D341Med (cell line): ENCODE data around the gene DEXI.
"Not testable (repeated sequence)": the region's sequence is repeated elsewhere in the genome, so short reads cannot be mapped to it uniquely, and the experiment has no call there.

Experiments
- DNase-seq: peaks from one replicate; pipeline ENCODE4 v3.0.0; 2012; ENCODE audit warnings: low spot score

DEXI gene

GRCh38 chr16:10968498-10968897 lies 26.2 kb upstream of the DEXI start:
- no peak for DNase-seq

- no peak for DNase-seq
Measured at GRCh38 chr16:10967986-10968385, 25.7 kb upstream of the DEXI start.

GRCh38 chr16:10966559-10966958 lies 24.3 kb upstream of the DEXI start:
- DNase-seq = not testable (repeated sequence)

- no peak for DNase-seq
Measured at GRCh38 chr16:10966129-10966528, 23.9 kb upstream of the DEXI start.

GRCh38 chr16:10965440-10966061 lies 23.3 kb upstream of the DEXI start:
- no peak for DNase-seq

- no peak for DNase-seq
Measured at GRCh38 chr16:10964891-10965326, 22.6 kb upstream of the DEXI start.

GRCh38 chr16:10964039-10964890 lies 22.0 kb upstream of the DEXI start:
- peak; percentile 87 for DNase-seq

- DNase-seq = no peak
Measured at GRCh38 chr16:10961231-10961630, 19.0 kb upstream of the DEXI start.

GRCh38 chr16:10959161-10959560 lies 16.9 kb upstream of the DEXI start:
- no peak for DNase-seq

- no peak for DNase-seq
Measured at GRCh38 chr16:10957771-10958482, 15.7 kb upstream of the DEXI start.

GRCh38 chr16:10954903-10955302 lies 12.6 kb upstream of the DEXI start:
- no peak for DNase-seq

GRCh38 chr16:10951026-10951425 lies 8.8 kb upstream of the DEXI start:
- no peak for DNase-seq

- no peak for DNase-seq
Measured at GRCh38 chr16:10950393-10950792, 8.1 kb upstream of the DEXI start.

GRCh38 chr16:10949424-10949970 lies 7.2 kb upstream of the DEXI start:
- no peak for DNase-seq

GRCh38 chr16:10947211-10947787 lies 5.0 kb upstream of the DEXI start:
- DNase-seq = no peak

- no peak for DNase-seq
Measured at GRCh38 chr16:10946308-10946707, 4.0 kb upstream of the DEXI start.

GRCh38 chr16:10945065-10945787 lies 3.0 kb upstream of the DEXI start:
- no peak for DNase-seq

GRCh38 chr16:10944249-10945064 lies 2.2 kb upstream of the DEXI start, which contains the start of gene CLEC16A:
TSS of gene CLEC16A (plus strand) at chr16:10944564. CDS start at chr16:10944718, 154 bp downstream.
- peak; percentile 93 for DNase-seq

GRCh38 chr16:10943064-10943353 lies 741 bp upstream of the DEXI start:
- DNase-seq = no peak

GRCh38 chr16:10941935-10942351 lies 325 bp downstream of the DEXI start:
- DNase-seq = not testable (repeated sequence)
